Lower lobe of right lung (tissue), 2 donors: Measurements from ENCODE around the gene MAGEF1. TPM values are rescaled to one million over a fixed set of nuclear protein-coding genes. Genes with fewer than 3 reads are reported as not detected.

Source experiments
- ATAC-seq, 2 donors: fragments of 200-7000 bp; cut with Tn5 transposase; one replicate each; pipeline ENCODE4 v1.9.1; 2020 to 2022; ENCODE audit warnings: mild to moderate bottlenecking in 2 of 2, moderate library complexity in 2 of 2
- DNase-seq: peaks from one replicate; pipeline ENCODE4 v3.0.0-alpha.2; 2020
- H3K27ac ChIP-seq: fragments of 200-600 bp; one replicate; pipeline ENCODE4 v1.8.0; 2022
- H3K27me3 ChIP-seq: fragments of 200-600 bp; one replicate; pipeline ENCODE4 v1.8.0; 2022; ENCODE audit warnings: low read depth
- H3K36me3 ChIP-seq: fragments of 200-600 bp; one replicate; pipeline ENCODE4 v1.8.0; 2022; ENCODE audit warnings: mild to moderate bottlenecking
- H3K4me1 ChIP-seq: fragments of 200-600 bp; one replicate; pipeline ENCODE4 v1.8.0; 2022
- H3K4me3 ChIP-seq: fragments of 200-600 bp; one replicate; pipeline ENCODE4 v1.8.0; 2022; ENCODE audit warnings: mild to moderate bottlenecking
- H3K9me3 ChIP-seq: fragments of 200-600 bp; one replicate; pipeline ENCODE4 v1.8.0; 2022
- intact Hi-C: fragments of 100-400 bp; cut with DNase I; formaldehyde crosslinking; loops from one replicate; pipeline ENCODE4 v1.11.0; 2022
- total RNA-seq: library from RNA; stranded (reverse); fragmentation: NEBNext Ultra II Directional; extraction: Animal tissue kit (Norgen Biotek cat#: 25700); gene quantifications from one replicate; pipeline ENCODE4 v1.2.1, GENCODE V29; 2021
- TF ChIP-seq, protein P1 (sequence below): fragments of 200-600 bp; IDR thresholded peaks from one replicate; pipeline ENCODE4 v1.8.0; 2022; ENCODE audit warnings: antibody characterized with exemption, mild to moderate bottlenecking
- donor health status: DM: no; HTN: yes; CAD: no; lungs with severe emphysema.

MAGEF1 gene
- total RNA-seq, 1 donor from 2014 or later: 23.5 TPM

DNA sequence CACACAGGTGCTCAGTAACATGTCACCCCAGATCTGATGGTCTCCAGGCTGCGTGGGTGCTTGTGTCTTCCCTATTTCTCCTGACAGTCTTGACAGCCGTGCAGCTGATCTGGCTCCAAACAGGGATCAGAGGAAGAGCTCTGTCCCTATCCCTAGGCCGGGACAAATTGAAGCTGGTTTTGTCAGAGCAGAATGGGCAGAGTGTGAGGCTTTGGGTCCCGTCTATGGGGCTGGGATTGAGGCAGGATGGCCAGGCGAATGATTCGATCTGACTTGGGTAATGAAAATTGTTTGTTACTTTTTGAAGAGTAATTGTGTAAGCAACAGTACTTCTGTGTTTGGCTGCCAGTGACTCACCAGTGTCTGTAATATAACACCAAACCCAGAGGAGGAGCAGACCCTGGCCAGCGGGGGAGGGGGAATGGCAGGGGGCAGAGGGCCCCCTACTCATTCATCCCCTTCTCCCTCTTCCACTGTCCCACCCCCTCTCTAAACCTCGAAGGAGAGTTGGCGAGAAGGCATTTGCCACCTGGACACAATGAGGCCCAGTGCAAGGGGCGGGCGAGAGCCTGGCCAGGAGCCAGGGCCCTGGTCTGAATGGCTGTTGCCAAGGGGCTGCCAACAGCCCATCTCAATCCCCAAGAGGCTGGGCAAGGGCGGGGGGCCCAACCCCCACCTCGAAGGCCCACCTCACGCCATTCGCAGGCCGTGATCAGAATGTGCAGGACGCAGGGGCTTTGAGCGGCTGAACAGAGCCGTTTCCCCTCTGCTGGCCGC lies 4.9 kb upstream of the MAGEF1 start:
- H3K27ac ChIP-seq: peak overlapping the region; percentile 51
- no peak for DNase-seq

DNA sequence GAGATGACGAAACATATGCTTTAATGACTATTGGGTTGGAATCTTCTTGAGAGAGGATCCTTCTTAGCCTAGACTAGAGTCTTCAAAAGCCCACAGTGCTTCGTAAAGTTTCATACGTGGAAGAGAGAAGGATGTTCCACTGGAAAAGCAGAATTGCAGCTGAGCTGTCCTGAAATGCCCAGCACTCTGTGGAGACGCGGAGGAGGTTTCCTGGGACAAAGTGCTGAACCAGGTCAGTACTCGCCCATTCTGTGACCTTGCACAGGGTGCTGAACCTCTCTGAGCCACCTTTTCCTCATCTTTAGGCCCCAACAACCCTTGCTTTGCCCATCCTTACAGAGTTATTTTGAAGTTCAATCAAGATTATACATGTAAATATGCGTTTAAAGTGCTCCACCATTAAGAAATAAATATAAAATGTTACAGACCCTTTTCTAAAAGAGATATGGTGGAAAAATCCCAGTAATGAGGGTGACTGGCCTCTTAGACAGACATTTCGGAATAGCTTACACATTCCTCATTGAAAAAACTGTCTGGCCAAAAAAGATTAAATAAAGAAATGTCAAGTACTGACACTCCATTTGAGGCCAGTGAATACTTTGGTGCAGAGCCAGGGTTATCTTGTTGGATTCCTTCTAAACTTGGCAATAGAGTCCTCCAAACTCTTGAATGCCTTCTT lies 4.2 kb upstream of the MAGEF1 start:
- no peak for DNase-seq
- intact Hi-C loops: no loop called here
- H3K4me3 ChIP-seq: no peak overlapping the region
- ATAC-seq: peak in 1 of 2 donors; percentile 1
- H3K27ac ChIP-seq: peak overlapping the region; percentile 51
- peaks cover 22% of the 10 kb centered on the region for H3K4me1 ChIP-seq
- H3K36me3 ChIP-seq: no peaks in the 10 kb centered on the region
- H3K9me3 ChIP-seq: no peaks in the 10 kb centered on the region
- no peaks in the 10 kb centered on the region for H3K27me3 ChIP-seq
- TF ChIP-seq, protein P1, sequence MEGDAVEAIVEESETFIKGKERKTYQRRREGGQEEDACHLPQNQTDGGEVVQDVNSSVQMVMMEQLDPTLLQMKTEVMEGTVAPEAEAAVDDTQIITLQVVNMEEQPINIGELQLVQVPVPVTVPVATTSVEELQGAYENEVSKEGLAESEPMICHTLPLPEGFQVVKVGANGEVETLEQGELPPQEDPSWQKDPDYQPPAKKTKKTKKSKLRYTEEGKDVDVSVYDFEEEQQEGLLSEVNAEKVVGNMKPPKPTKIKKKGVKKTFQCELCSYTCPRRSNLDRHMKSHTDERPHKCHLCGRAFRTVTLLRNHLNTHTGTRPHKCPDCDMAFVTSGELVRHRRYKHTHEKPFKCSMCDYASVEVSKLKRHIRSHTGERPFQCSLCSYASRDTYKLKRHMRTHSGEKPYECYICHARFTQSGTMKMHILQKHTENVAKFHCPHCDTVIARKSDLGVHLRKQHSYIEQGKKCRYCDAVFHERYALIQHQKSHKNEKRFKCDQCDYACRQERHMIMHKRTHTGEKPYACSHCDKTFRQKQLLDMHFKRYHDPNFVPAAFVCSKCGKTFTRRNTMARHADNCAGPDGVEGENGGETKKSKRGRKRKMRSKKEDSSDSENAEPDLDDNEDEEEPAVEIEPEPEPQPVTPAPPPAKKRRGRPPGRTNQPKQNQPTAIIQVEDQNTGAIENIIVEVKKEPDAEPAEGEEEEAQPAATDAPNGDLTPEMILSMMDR: no peak

More for the DNA sequence above, 4.9 kb upstream of the MAGEF1 start:
- ATAC-seq: peak; percentile 31 to 34
- no peaks in the 10 kb centered on the region for H3K36me3 ChIP-seq
- H3K4me1 ChIP-seq: peaks cover 20% of the 10 kb centered on the region
- H3K27me3 ChIP-seq: no peaks in the 10 kb centered on the region
- H3K9me3 ChIP-seq: no peaks in the 10 kb centered on the region
- TF ChIP-seq, protein P1: no peak
- H3K4me3 ChIP-seq: no peak overlapping the region
- intact Hi-C loops: no loop called here

DNA sequence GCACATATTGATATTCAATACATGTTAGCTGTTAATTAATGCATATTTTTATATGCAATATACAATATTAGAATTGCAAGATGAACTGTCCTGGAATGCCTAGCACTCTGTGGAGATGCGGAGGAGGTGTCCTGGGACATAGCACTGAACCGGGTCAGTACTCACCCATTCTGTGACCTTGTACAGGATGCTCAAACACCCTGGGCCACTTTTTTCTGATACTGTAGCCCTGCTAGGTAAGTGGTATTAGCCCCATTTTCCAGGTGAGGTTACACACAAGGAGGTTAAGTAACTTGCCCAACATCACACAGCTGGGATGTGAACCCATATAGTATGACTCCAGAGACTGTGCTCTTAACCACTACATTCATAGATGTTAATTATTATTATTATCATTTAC lies 1.7 kb upstream of the MAGEF1 start:
- no peak for ATAC-seq
- H3K4me1 ChIP-seq: peaks cover 39% of the 10 kb centered on the region
- H3K36me3 ChIP-seq: no peaks in the 10 kb centered on the region
- TF ChIP-seq, protein P1: no peak
- no peak overlapping the region for H3K27ac ChIP-seq
- DNase-seq: no peak
- H3K9me3 ChIP-seq: no peaks in the 10 kb centered on the region
- intact Hi-C loops: no loop called here
- no peak overlapping the region for H3K4me3 ChIP-seq
- no peaks in the 10 kb centered on the region for H3K27me3 ChIP-seq

DNA sequence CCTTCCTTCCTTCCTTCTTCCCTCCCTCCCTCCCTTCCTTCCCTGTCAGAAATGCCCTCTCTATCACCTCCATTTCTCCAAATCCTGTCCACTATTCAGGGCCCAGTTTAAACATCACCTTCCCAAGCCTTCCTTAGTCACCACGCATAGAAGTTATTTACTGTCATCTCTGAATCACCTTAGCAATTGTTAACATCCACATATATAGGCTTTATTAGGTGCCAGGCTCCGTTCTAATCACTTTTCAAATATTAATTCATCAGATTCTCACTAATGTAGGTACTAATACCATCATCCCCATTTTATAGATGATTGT lies 1.1 kb upstream of the MAGEF1 start:
- Histone ChIP-seq H3K4me1 (peaks cover 39% of the 10 kb centered on the region), H3K4me3 (no peak overlapping the region), H3K27ac (no peak overlapping the region), H3K27me3 (no peaks in the 10 kb centered on the region), H3K36me3 (no peaks in the 10 kb centered on the region), H3K9me3 (no peaks in the 10 kb centered on the region)
- intact Hi-C loops: no loop called here
- no peak for ATAC-seq
- DNase-seq: no peak
- TF ChIP-seq, protein P1: no peak

DNA sequence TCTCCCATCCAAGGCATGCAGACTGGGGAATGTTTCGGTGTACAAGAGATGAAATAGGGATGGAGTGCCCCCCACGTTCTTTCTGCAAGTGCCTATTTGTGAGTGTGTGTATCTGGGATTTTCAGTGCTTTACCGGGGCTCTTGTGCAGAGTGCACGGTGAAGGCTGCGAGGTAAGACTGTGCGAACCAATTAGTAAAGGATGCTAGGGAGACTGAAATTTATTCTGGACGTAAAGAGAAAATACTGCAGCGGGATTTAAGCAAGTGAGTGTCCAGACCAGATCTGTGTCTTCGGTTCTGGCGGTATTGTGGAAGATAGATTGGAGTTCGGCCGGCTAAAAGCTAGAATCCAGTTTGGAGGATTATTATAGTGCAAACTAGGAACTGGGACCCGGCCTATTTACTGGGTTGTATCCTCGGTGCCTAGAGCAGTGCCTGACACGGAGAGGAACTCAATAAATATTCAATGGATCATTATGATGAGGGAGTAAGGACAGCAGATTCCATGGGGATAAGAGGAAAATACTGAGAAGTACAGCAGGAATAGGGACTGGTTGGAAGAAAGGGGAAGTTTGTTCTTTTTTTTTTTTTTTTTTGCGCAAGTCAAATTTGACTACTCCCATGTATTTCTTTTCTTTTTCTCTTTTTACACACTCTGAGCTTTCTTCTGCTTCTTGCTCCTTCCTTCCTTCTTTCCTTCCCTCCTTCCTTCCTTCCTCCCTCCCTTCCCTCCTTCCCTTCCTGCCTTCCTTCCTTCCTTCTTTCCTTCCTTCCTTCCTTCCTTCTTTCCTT lies 580 bp upstream of the MAGEF1 start:
- intact Hi-C loops: no loop called here
- H3K4me3 ChIP-seq: peak overlapping the region; percentile 87
- TF ChIP-seq, protein P1: no peak
- peak overlapping the region; percentile 94 for H3K27ac ChIP-seq
- no peak for ATAC-seq
- H3K27me3 ChIP-seq: no peaks in the 10 kb centered on the region
- peaks cover 37% of the 10 kb centered on the region for H3K4me1 ChIP-seq
- no peaks in the 10 kb centered on the region for H3K36me3 ChIP-seq
- H3K9me3 ChIP-seq: no peaks in the 10 kb centered on the region
- DNase-seq: no peak
